GM19035 (cell line): ENCODE data around the gene H2BW1.
"Not testable (repeated sequence)": the region's sequence is repeated elsewhere in the genome, so short reads cannot be mapped to it uniquely, and the experiment has no call there.

ENCODE experiments used
- ATAC-seq: cut with Tn5 transposase; IDR thresholded peaks from one replicate; pipeline ENCODE4 v1.9.1; 2021; ENCODE audit not compliant: unreplicated experiment

The H2BW1 gene, protein sequence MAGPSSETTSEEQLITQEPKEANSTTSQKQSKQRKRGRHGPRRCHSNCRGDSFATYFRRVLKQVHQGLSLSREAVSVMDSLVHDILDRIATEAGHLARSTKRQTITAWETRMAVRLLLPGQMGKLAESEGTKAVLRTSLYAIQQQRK

DNA sequence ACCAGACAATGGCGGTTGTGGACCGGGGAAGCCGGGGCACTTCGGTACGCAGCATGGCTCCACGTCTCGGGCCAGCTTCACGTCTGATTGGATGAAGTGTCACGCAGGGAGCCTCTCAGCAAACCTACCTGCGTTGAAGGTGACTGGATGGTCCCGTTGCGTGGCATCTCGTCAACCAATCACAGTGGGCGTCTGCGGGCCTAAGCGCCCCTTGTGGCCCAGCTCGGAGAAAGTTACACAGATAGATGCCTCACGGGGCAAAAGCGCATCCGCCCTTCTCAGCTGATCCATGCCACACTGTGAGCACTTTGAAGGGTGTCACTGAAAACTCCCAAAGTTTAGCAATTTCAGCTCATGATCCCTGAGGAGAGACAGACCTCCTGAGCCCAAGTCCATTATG, at the start of gene H2BW1:
TSS of gene H2BW1 (minus strand) at position 103 of the 400 bp plus-strand sequence. CDS start 132 bp downstream, outside the sequence.
- no peak for ATAC-seq

DNA sequence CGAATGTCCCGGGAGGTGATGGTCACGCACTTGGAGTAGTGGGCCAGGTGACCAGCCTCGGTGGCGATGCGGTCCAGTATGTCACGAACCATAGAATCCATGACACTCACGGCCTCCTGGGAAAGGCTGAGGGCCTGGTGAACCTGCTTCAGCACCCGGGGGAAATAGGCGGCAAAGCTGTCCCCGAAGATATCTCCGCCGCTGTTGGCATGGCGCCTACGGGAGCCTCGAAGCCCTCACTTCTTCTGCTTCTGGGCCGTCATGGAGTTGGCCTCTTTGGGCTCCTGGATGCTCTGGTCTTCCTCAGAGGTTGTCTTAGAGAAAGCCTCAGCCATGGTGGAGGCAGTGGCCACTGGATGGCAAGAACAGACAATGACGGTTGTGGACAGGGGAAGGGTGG, 49.1 kb upstream of the H2BW1 start:
- ATAC-seq = not testable (repeated sequence)

DNA sequence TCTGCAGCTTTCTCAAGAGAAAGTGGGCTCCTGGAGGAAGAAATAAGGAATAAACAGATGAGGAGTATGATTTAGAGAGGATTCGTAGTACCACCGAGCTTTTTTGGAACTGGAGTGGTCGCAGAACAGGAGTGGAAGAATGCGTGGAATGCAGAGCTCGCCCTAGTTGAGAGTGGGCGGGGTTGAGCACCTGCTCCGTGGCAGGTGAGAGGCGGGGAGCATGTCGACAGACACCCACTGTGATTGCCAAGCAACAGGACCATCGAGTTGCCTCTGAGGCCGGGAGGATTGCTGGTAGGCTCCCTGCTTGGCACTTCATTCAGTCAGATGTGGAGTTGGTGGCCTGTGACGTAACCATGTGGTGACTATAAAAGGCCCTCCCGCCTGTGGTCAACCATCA, 41.4 kb upstream of the H2BW1 start:
- ATAC-seq = not testable (repeated sequence)

DNA sequence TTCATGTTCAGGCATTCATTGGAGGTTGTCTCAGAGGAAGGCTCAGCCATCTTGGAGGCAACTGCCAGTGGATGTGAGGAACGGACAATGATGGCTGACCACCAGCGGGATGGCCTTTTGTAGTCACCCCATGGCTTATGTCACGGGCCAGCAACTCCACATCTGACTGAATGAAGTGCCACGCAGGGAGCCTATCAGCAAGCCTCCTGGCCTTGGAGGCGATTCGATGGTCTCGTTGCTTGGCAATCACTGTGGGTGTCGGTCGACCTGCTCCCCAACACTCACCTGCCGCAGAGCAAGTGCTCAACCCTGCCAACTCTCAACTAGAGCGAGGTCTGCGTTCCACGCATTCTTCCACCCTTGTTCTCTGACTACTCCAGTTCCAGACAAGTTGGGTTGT, 33.7 kb upstream of the H2BW1 start:
- no peak for ATAC-seq

DNA sequence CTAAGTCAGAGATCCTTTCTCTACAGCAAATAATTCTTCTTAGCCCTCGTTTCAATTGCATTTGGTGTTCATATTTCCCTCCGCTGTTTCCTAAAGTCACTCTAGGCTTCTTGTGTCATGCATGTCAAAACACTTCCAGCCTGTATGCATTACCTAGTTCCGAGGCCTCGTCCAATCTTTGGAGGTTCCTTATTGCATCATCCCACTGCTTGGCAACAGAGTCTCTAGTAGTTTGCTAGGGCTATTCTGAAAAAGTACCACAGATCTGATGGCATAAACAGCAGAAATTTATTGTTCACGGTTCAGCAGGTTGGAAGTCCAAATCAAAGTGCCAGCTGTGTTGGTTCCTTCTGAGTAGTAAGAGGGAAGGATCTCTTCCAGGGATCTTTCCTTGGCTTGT, 32.1 kb upstream of the H2BW1 start:
- no peak for ATAC-seq

DNA sequence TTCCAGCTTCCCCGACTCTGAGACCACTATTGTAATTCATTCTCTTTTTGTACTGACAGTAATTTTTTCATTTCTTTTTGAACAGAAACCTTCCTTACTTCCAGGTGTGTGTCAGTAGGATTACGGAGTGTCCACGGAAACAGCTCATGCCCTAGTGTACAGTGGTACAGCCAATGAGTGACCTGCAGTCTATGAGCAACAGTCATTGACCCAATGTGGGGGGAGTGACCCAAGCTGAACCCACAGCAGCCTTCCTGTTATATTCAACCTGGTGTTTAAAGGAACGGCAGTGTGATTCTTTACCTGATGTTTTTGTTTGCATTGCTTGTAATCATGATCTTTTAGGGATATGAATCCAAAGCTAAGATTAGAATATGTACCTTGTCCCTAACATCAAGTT, 27.5 kb upstream of the H2BW1 start:
- ATAC-seq = no peak

DNA sequence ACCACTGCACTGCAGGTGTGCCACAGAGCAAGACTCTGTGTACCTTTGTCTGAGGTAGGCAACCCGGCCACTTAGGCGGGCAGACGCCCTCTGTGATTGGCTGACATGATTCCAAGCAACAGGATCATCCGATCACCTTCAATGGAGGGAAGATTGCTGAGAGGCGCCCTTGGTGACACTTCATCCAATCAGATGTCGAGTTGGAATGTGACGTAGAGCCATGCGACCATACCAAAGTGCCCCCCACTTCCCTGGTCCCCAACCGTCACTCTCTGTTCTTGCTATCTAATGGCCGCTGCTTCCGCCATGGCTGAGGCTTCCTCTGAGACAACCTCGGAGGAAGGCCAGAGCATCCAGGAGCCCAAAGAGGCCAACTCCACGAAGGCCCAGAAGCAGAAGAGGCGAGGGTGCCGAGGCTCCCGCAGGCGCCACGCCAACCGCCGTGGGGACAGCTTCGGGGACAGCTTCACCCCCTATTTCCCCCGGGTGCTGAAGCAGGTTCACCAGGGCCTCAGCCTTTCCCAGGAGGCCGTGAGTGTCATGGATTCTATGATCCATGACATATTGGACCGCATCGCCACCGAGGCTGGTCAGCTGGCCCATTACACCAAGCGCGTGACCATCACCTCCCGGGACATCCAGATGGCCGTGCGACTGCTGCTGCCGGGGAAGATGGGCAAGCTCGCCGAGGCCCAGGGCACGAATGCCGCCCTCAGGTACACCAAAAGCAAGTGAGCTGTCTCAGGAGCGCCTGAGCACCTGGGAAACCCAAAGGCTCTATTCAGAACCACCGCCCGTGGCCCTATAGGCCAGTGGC, 26.4 kb upstream of the H2BW1 start, which contains the start of gene H2BW2:
TSS of gene H2BW2 (plus strand) at position 268 of the 817 bp plus-strand sequence. CDS start at position 307, 39 bp downstream.
- no peak for ATAC-seq

DNA sequence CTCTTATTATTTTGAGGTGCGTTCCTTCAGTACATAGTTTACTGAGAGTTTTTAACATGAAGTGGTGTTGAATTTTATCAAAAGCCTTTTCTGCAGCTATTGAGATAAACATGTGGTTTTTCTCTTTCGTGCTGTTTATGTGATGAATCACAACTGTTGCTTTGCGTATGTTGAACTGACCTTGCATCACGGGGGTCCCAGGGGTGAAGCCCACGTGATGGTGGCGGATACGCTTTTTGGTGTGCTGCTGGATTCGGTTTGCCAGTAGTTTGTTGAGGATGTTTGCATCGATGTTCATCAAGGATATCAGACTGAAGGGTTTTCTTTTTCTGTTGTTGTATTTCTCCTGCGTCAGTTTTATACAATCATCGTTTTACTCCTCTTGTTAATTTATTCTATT, 4.6 kb upstream of the H2BW1 start:
- no peak for ATAC-seq

DNA sequence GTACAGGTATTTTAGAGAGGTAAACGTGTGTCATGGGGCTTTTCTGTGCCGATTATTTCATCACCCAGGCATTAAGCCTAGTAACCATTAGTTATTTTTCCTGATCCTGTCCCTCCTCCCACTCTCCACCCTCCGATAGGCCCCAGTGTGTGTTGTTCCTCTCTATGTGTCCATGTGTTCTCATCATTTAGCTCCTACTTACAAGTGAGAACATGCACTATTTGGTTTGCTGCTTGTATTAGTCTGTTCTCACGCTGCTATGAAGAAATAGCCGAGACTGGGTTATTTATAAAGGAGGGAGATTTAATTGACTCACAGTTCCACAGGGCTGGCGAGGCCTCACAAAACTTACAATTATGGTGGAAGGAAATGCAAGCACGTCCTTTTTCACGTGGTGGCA, 2.1 kb upstream of the H2BW1 start:
- ATAC-seq = not testable (repeated sequence)

DNA sequence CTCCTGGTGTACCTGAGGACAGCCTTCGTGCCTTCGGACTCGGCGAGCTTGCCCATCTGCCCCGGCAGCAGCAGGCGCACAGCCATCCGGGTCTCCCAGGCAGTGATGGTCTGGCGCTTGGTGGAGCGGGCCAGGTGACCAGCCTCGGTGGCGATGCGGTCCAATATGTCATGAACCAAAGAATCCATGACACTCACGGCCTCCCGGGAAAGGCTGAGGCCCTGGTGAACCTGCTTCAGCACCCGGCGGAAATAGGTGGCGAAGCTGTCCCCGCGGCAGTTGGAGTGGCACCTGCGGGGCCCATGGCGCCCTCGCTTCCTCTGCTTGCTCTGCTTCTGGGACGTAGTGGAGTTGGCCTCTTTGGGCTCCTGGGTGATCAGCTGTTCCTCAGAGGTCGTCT, 350 bp downstream of the H2BW1 start:
- ATAC-seq = no peak

DNA sequence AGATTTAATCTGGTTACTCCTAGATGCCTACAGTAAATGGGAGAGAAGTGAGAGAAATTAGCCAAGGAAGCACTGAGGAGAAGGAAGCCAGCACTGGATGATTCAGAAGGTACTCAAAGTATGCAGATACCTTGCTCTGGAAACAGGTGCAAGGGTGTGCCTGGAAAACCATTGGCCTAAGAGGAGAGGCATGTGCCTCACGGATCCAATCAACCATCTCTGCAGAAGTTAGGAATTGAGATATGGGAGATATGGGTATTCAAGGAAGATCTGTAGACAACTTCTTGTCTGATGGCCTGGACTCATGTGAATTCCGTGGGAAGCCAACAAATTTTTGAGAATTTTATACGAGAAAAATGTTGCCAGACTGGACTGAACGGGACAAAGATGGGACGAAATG, 4.7 kb downstream of the H2BW1 start:
- no peak for ATAC-seq

DNA sequence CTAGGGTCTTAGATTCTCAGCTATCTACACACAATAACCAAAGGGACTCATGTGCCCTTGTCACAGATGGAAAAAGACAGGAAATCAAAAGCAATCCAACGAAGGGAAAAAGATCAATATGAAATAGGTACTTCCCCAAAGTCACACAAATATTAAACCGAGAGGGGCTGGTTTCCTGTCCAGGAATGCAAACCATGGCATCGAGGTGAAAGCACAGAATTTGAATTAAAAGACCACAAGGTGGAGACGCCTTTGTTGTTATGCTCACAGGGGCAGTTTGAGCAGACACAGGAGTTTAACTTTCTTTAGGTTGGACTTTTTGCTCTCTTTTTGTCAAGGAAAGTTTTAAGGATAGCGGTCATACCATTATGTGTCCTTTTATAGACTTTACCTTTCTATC, 14.3 kb downstream of the H2BW1 start:
- ATAC-seq = peak; percentile 77

DNA sequence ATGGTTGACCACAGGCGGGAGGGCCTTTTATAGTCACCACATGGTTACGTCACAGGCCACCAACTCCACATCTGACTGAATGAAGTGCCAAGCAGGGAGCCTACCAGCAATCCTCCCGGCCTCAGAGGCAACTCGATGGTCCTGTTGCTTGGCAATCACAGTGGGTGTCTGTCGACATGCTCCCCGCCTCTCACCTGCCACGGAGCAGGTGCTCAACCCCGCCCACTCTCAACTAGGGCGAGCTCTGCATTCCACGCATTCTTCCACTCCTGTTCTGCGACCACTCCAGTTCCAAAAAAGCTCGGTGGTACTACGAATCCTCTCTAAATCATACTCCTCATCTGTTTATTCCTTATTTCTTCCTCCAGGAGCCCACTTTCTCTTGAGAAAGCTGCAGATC, 30.0 kb downstream of the H2BW1 start:
- not testable (repeated sequence) for ATAC-seq

DNA sequence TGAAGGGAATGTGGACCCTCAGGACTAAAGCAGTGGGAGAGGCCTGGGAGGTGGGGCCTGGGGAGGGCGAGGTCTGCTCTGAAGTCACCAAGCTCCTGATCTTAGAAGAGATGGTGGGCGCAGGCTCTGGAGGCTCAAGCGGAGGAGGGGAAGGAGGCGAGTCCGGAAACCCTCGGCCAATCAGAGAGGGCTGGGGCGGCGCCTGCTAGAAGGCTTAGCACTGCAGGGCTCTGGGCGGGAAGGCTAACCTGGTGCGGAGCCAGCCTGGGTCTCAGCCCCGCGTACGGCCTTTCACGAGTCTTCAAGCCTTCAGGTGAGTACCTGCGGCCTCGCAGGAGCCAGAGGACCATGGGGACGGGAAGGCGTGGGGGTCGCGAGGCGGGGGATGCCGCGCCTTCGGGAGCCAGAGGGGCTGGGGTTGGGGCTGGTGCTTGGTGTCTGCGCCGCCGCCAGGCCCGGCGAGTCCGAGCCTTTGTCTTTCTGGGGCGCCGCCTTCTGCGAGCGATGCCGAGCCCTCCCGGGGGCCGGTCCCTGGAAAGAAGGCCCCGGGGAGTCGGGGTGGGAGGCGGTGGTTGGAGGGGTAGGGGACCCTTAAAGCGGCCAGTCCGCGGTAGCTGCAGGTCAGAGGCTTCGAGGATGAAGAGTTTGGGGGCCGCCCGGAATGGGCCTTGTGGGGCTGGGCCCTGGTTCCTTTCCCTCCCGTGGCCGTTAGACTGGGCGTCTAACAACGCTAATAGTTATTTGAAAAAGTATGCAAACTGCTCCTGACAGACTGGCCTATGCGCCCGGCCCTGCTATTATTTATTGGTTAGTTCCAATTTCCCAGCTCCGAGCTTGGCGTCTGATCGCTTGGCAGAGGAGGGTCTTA, 50.9 kb downstream of the H2BW1 start, which contains the start of gene TMSB15B:
TSS of gene TMSB15B (plus strand) at position 217 of the 868 bp plus-strand sequence.
- peak; percentile 100 for ATAC-seq
